GM12872 (cell line): ENCODE data around the gene PLCB2.

Experiments
- TF ChIP-seq, protein P1 (sequence below): IDR thresholded peaks from 3 replicates; pipeline ENCODE4 v1.5.1; 2011; ENCODE audit warnings: low read depth, mild to moderate bottlenecking, low read length, moderate library complexity; ENCODE audit not compliant: insufficient read depth

Gene PLCB2

DNA sequence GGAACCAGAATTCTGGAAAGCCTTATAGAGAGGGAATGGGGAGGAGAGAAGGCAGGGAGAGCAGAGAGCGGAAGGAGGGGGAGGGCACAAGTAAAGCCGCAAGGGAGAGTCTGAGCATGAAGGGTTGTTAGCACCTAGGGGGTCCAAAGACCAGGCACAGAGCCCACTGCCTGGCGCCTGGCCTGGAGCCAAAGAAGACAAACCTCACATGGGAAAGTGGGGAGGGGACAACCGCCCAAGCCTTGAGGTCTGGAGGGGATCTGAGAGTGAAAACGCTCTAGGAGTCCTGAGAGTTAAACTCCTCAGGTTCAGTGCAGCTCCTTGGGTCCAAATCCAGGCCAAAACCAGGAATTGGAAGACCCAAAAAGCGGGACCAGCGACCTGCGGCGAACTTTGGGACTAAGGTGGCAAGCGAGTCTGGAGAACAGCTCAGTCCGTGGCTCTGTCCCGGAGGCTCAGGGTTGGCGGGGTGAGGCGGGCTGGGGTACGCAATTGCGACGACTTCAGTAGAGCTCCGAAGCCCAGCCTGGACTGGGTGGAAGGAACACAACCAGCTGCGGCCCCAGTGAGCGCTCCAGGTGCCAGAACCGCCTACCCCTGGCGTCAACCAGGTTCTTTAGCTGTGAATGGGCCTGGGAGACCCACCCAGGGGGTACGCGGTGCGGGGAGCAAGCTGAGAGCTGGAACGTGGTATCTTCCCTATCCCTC lies 14.9 kb upstream of the PLCB2 start:
- TF ChIP-seq, protein P1, sequence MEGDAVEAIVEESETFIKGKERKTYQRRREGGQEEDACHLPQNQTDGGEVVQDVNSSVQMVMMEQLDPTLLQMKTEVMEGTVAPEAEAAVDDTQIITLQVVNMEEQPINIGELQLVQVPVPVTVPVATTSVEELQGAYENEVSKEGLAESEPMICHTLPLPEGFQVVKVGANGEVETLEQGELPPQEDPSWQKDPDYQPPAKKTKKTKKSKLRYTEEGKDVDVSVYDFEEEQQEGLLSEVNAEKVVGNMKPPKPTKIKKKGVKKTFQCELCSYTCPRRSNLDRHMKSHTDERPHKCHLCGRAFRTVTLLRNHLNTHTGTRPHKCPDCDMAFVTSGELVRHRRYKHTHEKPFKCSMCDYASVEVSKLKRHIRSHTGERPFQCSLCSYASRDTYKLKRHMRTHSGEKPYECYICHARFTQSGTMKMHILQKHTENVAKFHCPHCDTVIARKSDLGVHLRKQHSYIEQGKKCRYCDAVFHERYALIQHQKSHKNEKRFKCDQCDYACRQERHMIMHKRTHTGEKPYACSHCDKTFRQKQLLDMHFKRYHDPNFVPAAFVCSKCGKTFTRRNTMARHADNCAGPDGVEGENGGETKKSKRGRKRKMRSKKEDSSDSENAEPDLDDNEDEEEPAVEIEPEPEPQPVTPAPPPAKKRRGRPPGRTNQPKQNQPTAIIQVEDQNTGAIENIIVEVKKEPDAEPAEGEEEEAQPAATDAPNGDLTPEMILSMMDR = no peak

- TF ChIP-seq, protein P1 = peak; percentile 88
Observed at GRCh38 chr15:40320931-40321371, 13.2 kb upstream of the PLCB2 start.

DNA sequence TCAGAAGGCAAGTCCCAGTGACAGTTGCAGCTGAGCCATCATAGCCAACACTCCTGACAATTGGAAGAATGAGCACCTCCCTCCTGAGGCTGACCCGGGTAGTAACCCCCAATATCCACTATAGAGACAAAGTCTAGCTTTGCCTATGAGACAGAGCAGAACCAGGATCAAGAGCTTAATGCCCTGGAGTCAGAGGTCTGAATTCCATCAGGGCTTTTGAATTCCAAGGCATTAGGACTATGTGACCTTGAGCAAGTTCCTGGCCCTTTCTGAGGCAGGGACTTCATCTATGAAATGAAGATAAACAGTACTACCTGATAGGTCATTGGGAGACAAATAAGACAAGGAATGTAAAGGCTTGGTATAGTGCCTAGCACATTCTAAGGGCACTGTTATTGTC lies 12.7 kb upstream of the PLCB2 start:
- TF ChIP-seq, protein P1 = no peak

- TF ChIP-seq, protein P1 = no peak
Observed at GRCh38 chr15:40317580-40317979, 9.8 kb upstream of the PLCB2 start.

- TF ChIP-seq, protein P1 = no peak
Observed at GRCh38 chr15:40316931-40317330, 9.2 kb upstream of the PLCB2 start.

DNA sequence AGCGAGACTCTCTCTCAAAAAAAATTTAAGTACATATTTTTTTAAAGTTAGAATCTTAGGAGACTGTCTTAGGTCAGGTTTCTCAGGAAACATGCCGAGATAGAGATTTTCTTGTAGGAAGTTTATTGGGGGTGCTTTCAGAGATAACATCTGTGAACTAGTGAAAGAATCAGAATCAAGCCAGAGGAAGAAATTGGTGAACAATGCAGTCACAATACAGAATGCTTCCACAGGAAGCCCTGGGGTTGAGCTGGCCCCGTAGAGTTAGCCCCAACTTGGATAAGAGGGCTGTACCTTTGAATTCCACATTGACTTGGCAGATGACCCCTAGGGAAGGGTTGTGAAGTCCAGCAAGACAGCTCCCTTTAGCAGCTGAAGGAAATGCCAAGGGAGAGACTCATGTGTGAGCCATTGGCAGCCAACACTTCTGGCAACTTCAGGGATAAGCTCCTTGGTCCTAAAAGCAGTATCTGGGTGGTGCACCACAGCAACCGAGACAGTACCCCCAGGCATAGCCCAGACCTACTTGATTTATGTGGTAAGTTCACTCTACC lies 7.1 kb upstream of the PLCB2 start:
- TF ChIP-seq, protein P1 = no peak

DNA sequence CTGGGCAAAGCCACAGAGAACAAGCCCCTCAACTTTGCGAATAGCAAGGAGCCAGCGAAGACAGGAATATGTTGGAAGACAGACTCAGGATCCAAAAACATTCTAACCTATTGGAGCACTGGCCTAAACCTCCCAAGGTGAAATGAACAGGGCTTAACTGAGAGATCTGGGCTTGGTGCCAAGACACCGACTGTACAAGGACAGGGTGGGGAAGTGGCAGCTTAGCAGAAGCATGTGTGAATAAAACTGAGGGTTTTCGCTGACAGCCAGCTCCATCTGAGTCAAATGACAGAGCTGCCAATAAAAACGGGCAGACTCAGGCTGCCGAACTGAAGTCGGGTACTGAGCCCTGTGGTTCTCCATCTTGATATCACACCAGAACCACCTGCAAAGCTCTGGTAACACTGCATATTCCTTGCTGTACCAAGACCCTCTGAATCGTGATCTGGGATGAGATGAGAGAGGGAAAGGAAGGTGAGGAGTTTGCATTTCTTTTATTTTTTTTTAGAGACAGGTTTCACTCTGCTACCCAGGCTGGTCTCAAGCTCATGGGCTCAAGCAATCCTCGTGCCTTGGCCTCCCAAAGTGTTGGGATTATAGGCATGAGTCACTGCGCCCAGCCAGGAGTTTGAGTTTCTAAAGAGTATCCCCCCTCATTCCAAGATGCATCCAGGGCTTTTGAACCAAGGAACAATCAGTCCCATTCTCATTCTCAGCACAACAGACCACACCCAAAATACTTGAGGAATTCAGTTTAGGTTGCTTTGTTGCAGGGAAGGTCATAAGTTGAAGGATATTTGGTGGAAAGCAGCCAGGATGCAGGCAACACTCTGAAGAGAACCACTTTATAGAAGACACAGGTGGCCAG lies 6.0 kb upstream of the PLCB2 start:
- TF ChIP-seq, protein P1 = no peak
